AG09309 (cell line): ENCODE data around the gene LRRC7.

Experiments used
- DNase-seq: peaks from one replicate; pipeline ENCODE4 v3.0.0-alpha.2; 2010; ENCODE audit warnings: low read depth
- H3K4me3 ChIP-seq: 2 replicates; pipeline ENCODE4 v1.5.1; 2011; ENCODE audit warnings: mild to moderate bottlenecking, low read depth, low read length, moderate library complexity; ENCODE audit not compliant: control insufficient read depth
- CTCF ChIP-seq: IDR thresholded peaks from 2 replicates; pipeline ENCODE4 v1.5.1; 2011; ENCODE audit warnings: mild to moderate bottlenecking, low read depth, low read length, inconsistent platforms; ENCODE audit not compliant: insufficient read depth, control insufficient read depth; ENCODE audit errors: missing control alignments

The LRRC7 gene

GRCh38 chr1:70017770-70018169 is 450.0 kb downstream of the LRRC7 start:
- H3K4me3 ChIP-seq: no peak overlapping the region
- DNase-seq: no peak
- TF ChIP-seq CTCF: no peak

DNA sequence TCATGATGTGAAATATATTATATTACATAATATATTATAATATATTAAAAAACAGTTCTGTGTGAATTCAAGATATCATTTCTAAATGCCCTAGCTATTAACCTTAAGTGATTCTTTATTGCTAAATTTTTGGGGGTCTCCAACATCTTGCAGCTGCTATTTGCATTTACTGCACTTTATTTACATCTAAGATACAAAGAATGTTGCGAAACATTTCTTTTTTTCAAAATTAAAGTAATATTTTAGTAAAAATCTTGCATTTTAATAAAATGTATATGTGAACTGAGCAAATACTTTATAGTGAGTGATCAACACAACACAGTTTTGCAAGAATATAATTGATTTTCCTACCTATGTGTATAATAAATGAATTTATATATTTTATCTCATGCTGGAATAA is 456.6 kb downstream of the LRRC7 start:
- H3K4me3 ChIP-seq: no peak overlapping the region
- no peak for DNase-seq
- TF ChIP-seq CTCF: no peak

DNA sequence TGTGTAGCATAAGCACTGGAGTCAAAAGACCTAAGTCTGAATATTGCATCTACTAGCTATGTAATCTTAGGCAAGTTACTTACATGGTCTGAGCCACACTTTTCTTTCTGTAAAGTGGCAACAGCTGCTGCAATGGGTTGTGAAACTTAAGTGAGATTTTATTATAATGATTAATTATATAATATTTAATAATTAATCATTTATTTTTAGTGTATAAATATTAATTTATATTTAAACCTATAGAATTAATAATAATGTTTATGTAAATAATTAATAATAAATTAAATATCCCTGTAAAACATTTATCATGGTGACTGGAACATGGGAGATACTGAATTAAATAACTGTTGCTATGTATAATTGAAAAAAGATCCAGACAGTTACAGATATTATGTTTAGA is 457.3 kb downstream of the LRRC7 start:
- no peak overlapping the region for H3K4me3 ChIP-seq
- TF ChIP-seq CTCF: no peak

DNA sequence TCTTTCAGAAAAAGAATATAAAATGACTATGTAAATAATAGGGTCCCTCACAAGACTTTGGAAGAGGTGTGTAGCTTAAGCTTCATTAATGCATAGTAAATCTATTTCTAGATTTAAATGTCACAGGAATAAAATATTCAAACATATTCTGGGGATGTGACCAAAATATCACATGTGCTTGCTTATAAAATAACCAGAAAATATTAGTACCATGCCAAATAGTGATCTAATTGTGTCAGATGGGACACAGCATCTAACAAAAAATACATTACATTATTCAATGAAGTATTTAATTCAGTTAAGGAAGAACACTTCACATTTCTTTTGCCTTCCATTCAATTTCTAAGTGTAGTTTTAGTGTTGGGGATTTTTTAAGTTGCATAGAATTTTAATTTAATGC is 458.1 kb downstream of the LRRC7 start:
- no peak for DNase-seq
- H3K4me3 ChIP-seq: no peak overlapping the region
- no peak for TF ChIP-seq CTCF

More for the DNA sequence above, 457.3 kb downstream of the LRRC7 start:
- no peak for DNase-seq

DNA sequence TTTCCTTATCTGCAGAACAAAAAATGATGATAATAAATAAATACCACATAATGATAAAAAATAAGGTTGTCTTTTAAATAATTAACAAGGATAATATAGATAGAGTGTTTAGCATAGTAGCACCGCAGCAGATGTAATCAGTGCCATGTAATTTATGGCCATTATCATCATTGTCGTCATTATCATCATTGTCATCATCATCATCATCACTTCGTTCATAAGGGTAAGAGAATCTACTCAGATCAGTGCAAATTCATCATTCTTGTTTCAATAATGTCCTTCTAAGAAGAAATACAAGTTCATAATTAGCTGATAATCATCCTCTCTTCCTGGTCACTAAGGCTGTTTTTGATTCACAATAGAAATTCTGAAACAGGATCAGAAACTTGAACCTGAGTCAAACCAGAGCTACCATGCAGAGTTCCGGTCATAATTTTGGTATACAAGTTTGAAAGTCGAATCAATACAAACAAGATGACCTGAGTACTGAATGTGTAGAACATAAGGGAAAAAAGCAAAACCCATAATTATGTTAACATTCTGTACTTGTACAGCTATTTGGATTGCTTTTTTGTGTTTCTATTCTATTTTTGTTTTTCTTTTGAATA is 465.6 kb downstream of the LRRC7 start:
- TF ChIP-seq CTCF: no peak
- H3K4me3 ChIP-seq: no peak overlapping the region
- DNase-seq: no peak

GRCh38 chr1:70033936-70034335 is 466.2 kb downstream of the LRRC7 start:
- DNase-seq: no peak
- no peak for TF ChIP-seq CTCF
- H3K4me3 ChIP-seq: no peak overlapping the region

GRCh38 chr1:70034403-70034802 is 466.7 kb downstream of the LRRC7 start:
- no peak overlapping the region for H3K4me3 ChIP-seq
- peak; percentile 8 for DNase-seq
- peak; percentile 55 for TF ChIP-seq CTCF
